ENCODE measurements around the gene ALDH1L1.
A peak's percentile ranks its signal among the peaks of the same experiment; 100 is the strongest.

ALDH1L1 gene

DNA sequence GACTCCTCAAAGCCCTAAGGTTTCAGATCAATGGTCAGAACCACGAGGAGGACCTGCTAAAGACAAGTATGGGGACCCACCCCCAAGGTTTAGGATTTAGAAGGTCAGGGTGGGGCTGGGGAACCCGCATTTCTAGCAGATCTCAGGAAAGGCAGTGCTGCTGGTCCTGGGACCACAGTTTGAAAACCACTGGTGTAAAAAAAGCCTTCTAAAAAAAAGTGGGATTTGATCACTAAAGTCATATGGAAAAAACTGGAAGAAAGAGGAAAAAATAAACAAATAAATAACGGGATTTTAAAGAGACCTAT lies 97.3 kb downstream of the ALDH1L1 start:
- ChIA-PET CTCF (interaction anchor here (1.1 to 1.2 kb wide), 2 partner anchors 9 to 94 kb away, joined by 3 read pairs; no protein-coding TSS in a partner anchor), POLR2A (no interaction called here)
- no peaks in the 10 kb centered on the region for H3K9me3 ChIP-seq (ENCODE audit: control insufficient read depth, insufficient read depth, low read depth, low read length)
- H3K4me3 ChIP-seq (ENCODE audit: low read depth, low read length) = peak overlapping the region; percentile 47
- H3K36me3 ChIP-seq (ENCODE audit: control insufficient read depth in 2 of 2, insufficient read depth in 1 of 2, low read length in 2 of 2) = no peaks in the 10 kb centered on the region
- peak overlapping the region; percentile 70; the same call in 1 of the 2 replicates for H3K27ac ChIP-seq (ENCODE audit: extremely low read depth, low read depth, low read length)
- no peaks in the 10 kb centered on the region for H3K4me1 ChIP-seq (ENCODE audit: control insufficient read depth, insufficient read depth, low read length)
- no peak for TF ChIP-seq PRDM1 (tag by site-specific recombination; IDR thresholded peaks at IDR 0.05)
- TF ChIP-seq AEBP2 (tag by site-specific recombination; IDR thresholded peaks at IDR 0.05; ENCODE audit: borderline replicate concordance) = no peak
- TF ChIP-seq SP3 (tag by site-specific recombination; IDR thresholded peaks at IDR 0.05) = no peak
- TF ChIP-seq ZNF585B (tag by site-specific recombination; IDR thresholded peaks at IDR 0.05) = no peak
- no peak for TF ChIP-seq ZNF404 (tag by site-specific recombination; IDR thresholded peaks at IDR 0.05)
- TF ChIP-seq, protein P1, sequence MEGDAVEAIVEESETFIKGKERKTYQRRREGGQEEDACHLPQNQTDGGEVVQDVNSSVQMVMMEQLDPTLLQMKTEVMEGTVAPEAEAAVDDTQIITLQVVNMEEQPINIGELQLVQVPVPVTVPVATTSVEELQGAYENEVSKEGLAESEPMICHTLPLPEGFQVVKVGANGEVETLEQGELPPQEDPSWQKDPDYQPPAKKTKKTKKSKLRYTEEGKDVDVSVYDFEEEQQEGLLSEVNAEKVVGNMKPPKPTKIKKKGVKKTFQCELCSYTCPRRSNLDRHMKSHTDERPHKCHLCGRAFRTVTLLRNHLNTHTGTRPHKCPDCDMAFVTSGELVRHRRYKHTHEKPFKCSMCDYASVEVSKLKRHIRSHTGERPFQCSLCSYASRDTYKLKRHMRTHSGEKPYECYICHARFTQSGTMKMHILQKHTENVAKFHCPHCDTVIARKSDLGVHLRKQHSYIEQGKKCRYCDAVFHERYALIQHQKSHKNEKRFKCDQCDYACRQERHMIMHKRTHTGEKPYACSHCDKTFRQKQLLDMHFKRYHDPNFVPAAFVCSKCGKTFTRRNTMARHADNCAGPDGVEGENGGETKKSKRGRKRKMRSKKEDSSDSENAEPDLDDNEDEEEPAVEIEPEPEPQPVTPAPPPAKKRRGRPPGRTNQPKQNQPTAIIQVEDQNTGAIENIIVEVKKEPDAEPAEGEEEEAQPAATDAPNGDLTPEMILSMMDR (tag by site-specific recombination; IDR thresholded peaks at IDR 0.05) = no peak
- TF ChIP-seq ZNF155 (tag by site-specific recombination; IDR thresholded peaks at IDR 0.05) = no peak

DNA sequence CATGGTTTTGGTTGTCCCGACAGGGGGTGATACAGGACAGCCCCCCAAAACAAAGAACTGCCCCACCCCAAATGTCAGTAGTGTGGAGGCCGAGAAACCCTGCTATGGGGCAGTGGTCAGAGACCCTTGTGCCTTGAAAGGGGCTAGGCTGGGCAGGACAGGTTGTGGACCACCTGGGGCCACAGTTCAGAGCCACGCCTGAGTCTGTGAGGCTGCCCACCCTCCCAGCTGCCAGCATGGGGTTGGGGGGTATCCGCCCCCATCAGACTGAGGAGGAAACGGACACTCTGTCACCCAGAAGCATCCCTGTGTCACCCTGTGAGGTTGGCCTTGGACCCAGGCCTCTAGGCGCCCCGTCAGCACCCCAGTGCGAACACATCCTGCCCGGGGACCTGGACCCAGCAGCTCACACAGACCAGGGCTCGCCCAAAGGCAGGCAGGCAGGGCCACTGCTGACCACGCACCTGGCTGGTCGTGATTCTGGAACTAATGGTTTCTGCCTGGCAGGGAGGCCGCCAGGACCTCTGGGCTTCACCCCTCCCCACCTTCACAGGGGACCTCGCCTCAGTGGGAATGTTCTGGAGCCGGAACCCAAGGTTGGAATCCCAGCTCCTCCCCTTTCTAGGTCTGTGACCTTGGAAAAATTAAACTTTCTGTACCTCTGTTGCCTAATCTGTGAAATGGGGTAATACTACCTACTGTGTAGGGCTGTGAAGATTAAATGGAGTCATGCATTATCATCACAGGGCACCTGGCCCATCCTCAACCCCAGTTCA lies 97.8 kb downstream of the ALDH1L1 start:
- Histone ChIP-seq H3K4me3 (ENCODE audit: low read depth, low read length) (peak overlapping the region; percentile 47; the same call in 1 of the 2 replicates), H3K36me3 (ENCODE audit: control insufficient read depth in 2 of 2, insufficient read depth in 1 of 2, low read length in 2 of 2) (no peaks in the 10 kb centered on the region), H3K4me1 (ENCODE audit: control insufficient read depth, insufficient read depth, low read length) (no peaks in the 10 kb centered on the region), H3K27ac (ENCODE audit: extremely low read depth, low read depth, low read length) (0 out of 2 replicates have a peak overlapping the region, but pooled peaks have one; percentile 70), H3K9me3 (ENCODE audit: control insufficient read depth, insufficient read depth, low read depth, low read length) (no peaks in the 10 kb centered on the region)
- ChIA-PET POLR2A (no interaction called here), CTCF (interaction anchor here (0.6 to 1.2 kb wide), 4 partner anchors 9 to 370 kb away, joined by 3 read pairs; no protein-coding TSS in a partner anchor)
- TF ChIP-seq, protein P2, sequence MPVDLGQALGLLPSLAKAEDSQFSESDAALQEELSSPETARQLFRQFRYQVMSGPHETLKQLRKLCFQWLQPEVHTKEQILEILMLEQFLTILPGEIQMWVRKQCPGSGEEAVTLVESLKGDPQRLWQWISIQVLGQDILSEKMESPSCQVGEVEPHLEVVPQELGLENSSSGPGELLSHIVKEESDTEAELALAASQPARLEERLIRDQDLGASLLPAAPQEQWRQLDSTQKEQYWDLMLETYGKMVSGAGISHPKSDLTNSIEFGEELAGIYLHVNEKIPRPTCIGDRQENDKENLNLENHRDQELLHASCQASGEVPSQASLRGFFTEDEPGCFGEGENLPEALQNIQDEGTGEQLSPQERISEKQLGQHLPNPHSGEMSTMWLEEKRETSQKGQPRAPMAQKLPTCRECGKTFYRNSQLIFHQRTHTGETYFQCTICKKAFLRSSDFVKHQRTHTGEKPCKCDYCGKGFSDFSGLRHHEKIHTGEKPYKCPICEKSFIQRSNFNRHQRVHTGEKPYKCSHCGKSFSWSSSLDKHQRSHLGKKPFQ (tag by site-specific recombination; IDR thresholded peaks at IDR 0.05) = no peak
- TF ChIP-seq KLF9 (tag by site-specific recombination; IDR thresholded peaks at IDR 0.05; ENCODE audit: low read depth) = no peak
- no peak for TF ChIP-seq ZNF138 (tag by site-specific recombination; IDR thresholded peaks at IDR 0.05; ENCODE audit: borderline replicate concordance)
- TF ChIP-seq ZNF114 (tag by site-specific recombination; IDR thresholded peaks at IDR 0.05) = no peak
- no peak for TF ChIP-seq ZSCAN18 (tag by site-specific recombination; IDR thresholded peaks at IDR 0.05)

DNA sequence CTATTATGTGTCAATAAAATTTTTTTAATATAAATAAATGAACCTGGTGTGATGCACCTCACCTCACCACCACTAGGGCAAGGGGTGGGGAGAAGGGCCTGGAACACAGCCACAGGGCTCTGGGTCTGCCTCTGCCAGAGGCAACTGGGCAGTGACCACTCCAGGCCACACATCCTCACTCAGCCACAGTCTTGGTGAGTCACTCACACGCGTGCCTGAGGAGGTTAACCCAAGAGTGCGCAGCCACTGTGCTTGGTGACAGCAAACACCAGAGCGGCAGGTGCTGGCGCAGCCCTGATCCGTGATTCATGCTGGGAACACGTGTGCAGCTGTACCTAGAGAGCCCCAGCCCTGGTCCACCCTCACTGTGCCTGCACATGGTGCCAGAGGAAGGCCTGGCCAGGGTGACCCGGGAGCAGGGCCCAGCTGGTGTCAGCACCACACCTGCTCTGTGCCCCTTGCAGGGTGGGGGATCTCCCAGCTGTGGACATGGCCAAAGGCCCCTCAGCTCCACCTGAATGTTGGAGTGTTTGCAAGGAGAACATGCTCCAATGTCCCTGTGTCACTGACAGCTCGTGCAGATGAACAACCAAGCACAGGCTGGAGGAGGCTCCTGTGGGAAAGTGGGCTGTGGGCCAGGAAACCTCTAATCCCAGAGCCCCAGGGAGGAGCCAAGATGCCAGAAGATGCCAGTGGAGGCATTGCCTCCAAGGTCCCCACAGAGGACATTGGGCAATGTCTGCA lies 98.6 kb downstream of the ALDH1L1 start:
- Histone ChIP-seq H3K27ac (ENCODE audit: extremely low read depth, low read depth, low read length) (no peak overlapping the region), H3K9me3 (ENCODE audit: control insufficient read depth, insufficient read depth, low read depth, low read length) (no peaks in the 10 kb centered on the region), H3K36me3 (ENCODE audit: control insufficient read depth in 2 of 2, insufficient read depth in 1 of 2, low read length in 2 of 2) (no peaks in the 10 kb centered on the region), H3K4me1 (ENCODE audit: control insufficient read depth, insufficient read depth, low read length) (no peaks in the 10 kb centered on the region), H3K4me3 (ENCODE audit: low read depth, low read length) (no peak overlapping the region)
- POLR2A ChIA-PET = no interaction called here
- CTCF ChIA-PET = interaction anchor here (0.5 to 1.2 kb wide), 4 partner anchors 8 to 426 kb away, joined by 3 to 4 read pairs (median 3); no protein-coding TSS in a partner anchor
- peak; percentile 41; the same call in 1 of the 2 replicates for TF ChIP-seq ZNF600 (tag by site-specific recombination; IDR thresholded peaks at IDR 0.05)
- TF ChIP-seq, protein P3, sequence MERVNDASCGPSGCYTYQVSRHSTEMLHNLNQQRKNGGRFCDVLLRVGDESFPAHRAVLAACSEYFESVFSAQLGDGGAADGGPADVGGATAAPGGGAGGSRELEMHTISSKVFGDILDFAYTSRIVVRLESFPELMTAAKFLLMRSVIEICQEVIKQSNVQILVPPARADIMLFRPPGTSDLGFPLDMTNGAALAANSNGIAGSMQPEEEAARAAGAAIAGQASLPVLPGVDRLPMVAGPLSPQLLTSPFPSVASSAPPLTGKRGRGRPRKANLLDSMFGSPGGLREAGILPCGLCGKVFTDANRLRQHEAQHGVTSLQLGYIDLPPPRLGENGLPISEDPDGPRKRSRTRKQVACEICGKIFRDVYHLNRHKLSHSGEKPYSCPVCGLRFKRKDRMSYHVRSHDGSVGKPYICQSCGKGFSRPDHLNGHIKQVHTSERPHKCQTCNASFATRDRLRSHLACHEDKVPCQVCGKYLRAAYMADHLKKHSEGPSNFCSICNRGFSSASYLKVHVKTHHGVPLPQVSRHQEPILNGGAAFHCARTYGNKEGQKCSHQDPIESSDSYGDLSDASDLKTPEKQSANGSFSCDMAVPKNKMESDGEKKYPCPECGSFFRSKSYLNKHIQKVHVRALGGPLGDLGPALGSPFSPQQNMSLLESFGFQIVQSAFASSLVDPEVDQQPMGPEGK (tag by site-specific recombination; IDR thresholded peaks at IDR 0.05) = no peak
